ENCODE results near the gene MRFAP1. TPM values are rescaled to one million over a fixed set of nuclear protein-coding genes. Genes with fewer than 3 reads are reported as not detected.

Gene MRFAP1
- 117 and 142 TPM in 2 replicates for total RNA-seq

DNA sequence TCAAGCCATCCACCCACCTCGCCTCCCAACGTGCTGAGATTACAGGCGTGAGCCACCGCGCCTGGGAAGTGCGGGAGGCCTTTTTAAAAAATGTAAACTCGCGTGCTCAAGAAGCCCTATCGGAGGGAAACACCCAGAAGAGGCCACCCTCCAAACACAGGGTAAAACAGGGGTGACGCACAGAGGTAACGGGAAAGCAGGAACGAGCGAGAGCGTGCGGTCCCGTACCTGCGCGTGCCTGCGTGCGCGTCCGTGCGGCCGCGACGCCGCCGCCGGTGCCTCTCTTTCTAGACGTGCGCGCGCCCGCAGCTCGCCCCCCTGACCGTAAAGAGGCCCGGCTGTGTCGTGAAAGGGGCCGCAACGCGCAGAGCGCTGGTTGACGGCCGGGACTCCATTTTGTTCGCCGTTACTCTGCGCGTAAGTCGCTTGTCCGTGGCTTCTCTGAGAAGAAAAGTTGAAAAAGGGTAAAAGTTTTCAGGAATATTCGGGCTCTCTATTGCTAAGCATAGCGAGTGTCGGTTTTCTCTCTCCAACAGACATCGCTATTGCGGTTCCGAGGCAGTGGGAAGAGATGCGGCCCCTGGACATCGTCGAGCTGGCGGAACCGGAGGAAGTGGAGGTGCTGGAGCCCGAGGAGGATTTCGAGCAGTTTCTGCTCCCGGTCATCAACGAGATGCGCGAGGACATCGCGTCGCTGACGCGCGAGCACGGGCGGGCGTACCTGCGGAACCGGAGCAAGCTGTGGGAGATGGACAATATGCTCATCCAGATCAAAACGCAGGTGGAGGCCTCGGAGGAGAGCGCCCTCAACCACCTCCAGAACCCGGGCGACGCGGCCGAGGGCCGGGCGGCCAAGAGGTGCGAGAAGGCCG is at the start of gene MRFAP1:
TSS of gene MRFAP1 (plus strand) at position 394 of the 872 bp plus-strand sequence. CDS start at position 572, 178 bp downstream.

Other genes starting within 250 kb of the MRFAP1 start
- 2.7 and 17.4 TPM in 2 replicates for gene PPP2R2C, start 168.1 kb upstream of the MRFAP1 start, total RNA-seq
- 6.2 and 30.4 TPM in 2 replicates for gene MAN2B2, start 65.5 kb upstream of the MRFAP1 start, total RNA-seq
- gene S100P, start 53.2 kb downstream of the MRFAP1 start, total RNA-seq: 19.9 and 208 TPM in 2 replicates
- 55.4 and 60.4 TPM in 2 replicates for gene MRFAP1L1, start 69.2 kb downstream of the MRFAP1 start, total RNA-seq
- 12.6 and 13.7 TPM in 2 replicates for gene BLOC1S4, start 75.5 kb downstream of the MRFAP1 start, total RNA-seq
- gene KIAA0232, start 142.0 kb downstream of the MRFAP1 start, total RNA-seq: 26.0 and 31.5 TPM in 2 replicates

Data from nasal cavity respiratory epithelium epithelial cell of viscerocranial mucosa (primary cell).